Activated CD4-positive, alpha-beta T cell treated with anti-CD3 and anti-CD28 coated beads, Interleukin-2, amount 10 ng/mL, durations not matched to agents 24 days and 14 days (primary cell): ENCODE results near the gene CMTM1. TPM values are rescaled to one million over a fixed set of nuclear protein-coding genes. Genes with fewer than 3 reads are reported as not detected.

ENCODE experiments used
- DNase-seq: peaks from one replicate; pipeline ENCODE4 v3.0.0; 2022
- H3K27ac Mint-ChIP-seq: one replicate; pipeline ENCODE4 v1.8.0; 2022; ENCODE audit warnings: mild to moderate bottlenecking, mixed read lengths
- H3K27me3 Mint-ChIP-seq: one replicate; pipeline ENCODE4 v1.8.0; 2022; ENCODE audit warnings: mixed read lengths
- H3K36me3 Mint-ChIP-seq: one replicate; pipeline ENCODE4 v1.8.0; 2022; ENCODE audit warnings: low read depth, mild to moderate bottlenecking, mixed read lengths
- H3K4me1 Mint-ChIP-seq: one replicate; pipeline ENCODE4 v1.8.0; 2021; ENCODE audit warnings: mixed read lengths
- H3K4me3 Mint-ChIP-seq: one replicate; pipeline ENCODE4 v1.8.0; 2022; ENCODE audit warnings: mild to moderate bottlenecking, moderate library complexity, mixed read lengths
- H3K9me3 Mint-ChIP-seq: one replicate; pipeline ENCODE4 v1.8.0; 2021; ENCODE audit warnings: mixed read lengths
- intact Hi-C: fragments of 100-400 bp; cut with micrococcal nuclease; formaldehyde crosslinking; loops from one replicate; pipeline ENCODE4 v1.15.1; 2023
- total RNA-seq: library from RNA; stranded (reverse); gene quantifications from 2 replicates; pipeline ENCODE4 v1.2.3, GENCODE V29; 2022

Gene CMTM1
- total RNA-seq, 1 donor from 2014 or later, result 13.6 TPM

DNA sequence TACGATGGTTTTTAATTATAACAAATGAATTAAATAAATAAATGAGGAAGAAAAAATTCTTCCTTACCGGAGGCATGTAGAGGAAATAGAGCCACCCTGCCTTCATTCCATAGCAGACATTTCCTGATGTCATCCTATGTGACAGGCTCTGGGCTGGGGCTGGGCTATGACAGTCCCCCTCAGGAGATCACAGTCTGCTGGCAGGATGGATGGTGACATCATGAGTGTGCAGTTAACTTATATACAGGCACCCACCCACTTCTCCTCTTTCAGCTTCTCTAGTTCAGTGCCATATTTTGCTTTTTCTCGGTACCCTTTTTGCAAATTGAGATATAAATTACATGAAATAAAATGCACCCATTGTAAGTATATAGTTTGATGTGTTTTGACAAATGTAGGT lies 31.9 kb downstream of the CMTM1 start:
- peaks cover 5% of the 10 kb centered on the region for H3K36me3 Mint-ChIP-seq
- intact Hi-C loops, result no loop called here
- no peaks in the 10 kb centered on the region for H3K9me3 Mint-ChIP-seq
- no peak overlapping the region for H3K4me3 Mint-ChIP-seq
- peaks cover 38% of the 10 kb centered on the region for H3K4me1 Mint-ChIP-seq
- peak; percentile 71 for DNase-seq
- peaks cover 2% of the 10 kb centered on the region for H3K27me3 Mint-ChIP-seq
- peak overlapping the region; percentile 70 for H3K27ac Mint-ChIP-seq

DNA sequence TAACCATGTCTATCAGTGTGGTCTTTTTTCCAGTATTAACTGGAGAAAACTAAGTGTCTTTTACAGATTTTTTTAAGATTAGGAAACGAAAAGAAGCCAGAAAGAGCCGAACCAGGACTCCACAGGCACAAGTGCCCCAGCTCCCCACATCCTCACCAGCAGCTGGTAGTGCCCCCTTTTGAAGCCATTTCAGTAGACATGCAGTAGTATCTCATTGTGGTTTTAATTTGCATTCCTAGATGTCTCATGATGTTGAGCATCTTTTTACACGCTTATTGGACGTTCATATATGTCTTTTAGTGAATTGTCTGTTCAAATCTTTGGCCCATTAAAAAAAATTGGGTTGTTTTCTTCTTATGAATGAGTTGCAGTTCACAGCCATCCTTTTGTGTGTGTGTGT lies 33.5 kb downstream of the CMTM1 start:
- peaks cover 2% of the 10 kb centered on the region for H3K27me3 Mint-ChIP-seq
- H3K27ac Mint-ChIP-seq, result peak overlapping the region; percentile 17
- H3K9me3 Mint-ChIP-seq, result no peaks in the 10 kb centered on the region
- H3K4me3 Mint-ChIP-seq, result no peak overlapping the region
- H3K36me3 Mint-ChIP-seq, result peaks cover 11% of the 10 kb centered on the region
- DNase-seq, result no peak
- peaks cover 46% of the 10 kb centered on the region for H3K4me1 Mint-ChIP-seq
- intact Hi-C loops, result no loop called here

GRCh38 chr16:66600477-66600876 lies 34.2 kb downstream of the CMTM1 start:
- Mint-ChIP-seq H3K36me3 (peaks cover 11% of the 10 kb centered on the region), H3K4me3 (no peak overlapping the region), H3K4me1 (peaks cover 42% of the 10 kb centered on the region), H3K27me3 (peaks cover 2% of the 10 kb centered on the region), H3K9me3 (no peaks in the 10 kb centered on the region), H3K27ac (no peak overlapping the region)
- intact Hi-C loops, result no loop called here
- DNase-seq, result no peak

DNA sequence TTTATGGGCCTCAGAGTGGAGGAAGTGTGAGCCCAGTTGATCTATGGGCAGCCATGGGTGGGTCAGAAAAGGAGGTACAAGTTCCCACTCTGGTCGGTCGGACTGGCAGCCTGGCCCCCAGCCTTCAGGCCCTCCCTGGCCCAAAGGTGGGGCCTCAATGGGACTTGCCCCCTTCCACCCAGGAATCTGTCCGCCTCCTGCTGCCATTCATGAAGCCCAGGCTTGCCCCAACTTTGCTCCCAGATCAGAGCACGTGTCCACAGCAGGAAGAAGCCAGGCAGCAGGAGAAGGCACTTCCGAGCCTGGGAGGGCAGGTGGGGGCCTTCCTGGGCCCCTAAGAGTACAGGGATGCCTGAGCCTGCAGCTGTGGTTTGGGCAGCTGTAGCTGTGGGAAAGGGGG lies 35.2 kb downstream of the CMTM1 start:
- peaks cover 48% of the 10 kb centered on the region for H3K4me1 Mint-ChIP-seq
- peaks cover 2% of the 10 kb centered on the region for H3K27me3 Mint-ChIP-seq
- DNase-seq, result no peak
- H3K36me3 Mint-ChIP-seq, result peaks cover 16% of the 10 kb centered on the region
- intact Hi-C loops, result no loop called here
- H3K27ac Mint-ChIP-seq, result no peak overlapping the region
- H3K4me3 Mint-ChIP-seq, result no peak overlapping the region
- no peaks in the 10 kb centered on the region for H3K9me3 Mint-ChIP-seq

DNA sequence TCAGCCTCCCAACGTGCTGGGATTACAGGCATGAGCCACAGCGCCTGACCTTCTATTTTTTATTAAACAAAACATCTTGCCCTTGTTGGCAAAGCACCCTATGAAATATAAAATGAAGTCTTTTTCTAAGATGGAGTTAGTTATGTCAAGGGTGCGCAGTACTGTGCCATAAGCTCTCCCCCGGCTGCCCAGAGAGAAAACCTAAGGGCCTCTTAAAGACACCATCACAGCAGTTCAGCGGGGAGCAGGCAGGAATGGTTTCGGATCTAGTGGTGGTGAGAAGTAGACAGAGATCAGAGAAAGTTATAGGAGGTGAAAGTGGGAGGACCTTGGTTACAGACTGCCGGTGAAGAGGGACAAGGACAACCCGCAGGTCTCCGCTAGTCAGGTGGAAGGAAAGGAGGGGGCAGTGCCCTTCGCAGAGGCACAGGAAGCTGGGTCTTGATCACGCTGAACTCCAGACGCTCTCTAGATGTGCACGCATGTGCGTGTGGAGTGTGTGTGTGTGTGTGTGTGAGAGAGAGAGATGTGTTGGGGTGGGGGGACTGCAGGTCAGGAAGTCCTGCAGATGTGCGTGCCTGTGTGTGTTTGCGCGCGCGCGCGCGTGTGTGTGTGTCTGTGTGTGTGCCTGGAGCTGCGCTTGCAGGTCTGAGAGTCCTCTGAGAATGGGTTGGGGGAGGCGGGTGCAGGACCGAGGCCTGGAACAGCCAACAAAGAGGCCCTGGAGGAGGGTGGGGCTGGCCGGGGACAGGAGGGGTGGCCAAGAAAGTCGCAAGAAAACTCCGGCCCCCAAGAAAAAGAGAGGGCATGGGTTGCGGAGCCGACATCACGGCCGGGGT lies 37.5 kb downstream of the CMTM1 start:
- H3K9me3 Mint-ChIP-seq, result no peaks in the 10 kb centered on the region
- peaks cover 2% of the 10 kb centered on the region for H3K27me3 Mint-ChIP-seq
- H3K36me3 Mint-ChIP-seq, result peaks cover 25% of the 10 kb centered on the region
- H3K4me3 Mint-ChIP-seq, result peak overlapping the region; percentile 87
- DNase-seq, result peak; percentile 94
- peaks cover 49% of the 10 kb centered on the region for H3K4me1 Mint-ChIP-seq
- peak overlapping the region; percentile 93 for H3K27ac Mint-ChIP-seq
- intact Hi-C loops, result loop anchor here (1.0 kb wide), 4 partner anchors 13 to 197 kb away; partner anchors contain the start of gene CKLF

DNA sequence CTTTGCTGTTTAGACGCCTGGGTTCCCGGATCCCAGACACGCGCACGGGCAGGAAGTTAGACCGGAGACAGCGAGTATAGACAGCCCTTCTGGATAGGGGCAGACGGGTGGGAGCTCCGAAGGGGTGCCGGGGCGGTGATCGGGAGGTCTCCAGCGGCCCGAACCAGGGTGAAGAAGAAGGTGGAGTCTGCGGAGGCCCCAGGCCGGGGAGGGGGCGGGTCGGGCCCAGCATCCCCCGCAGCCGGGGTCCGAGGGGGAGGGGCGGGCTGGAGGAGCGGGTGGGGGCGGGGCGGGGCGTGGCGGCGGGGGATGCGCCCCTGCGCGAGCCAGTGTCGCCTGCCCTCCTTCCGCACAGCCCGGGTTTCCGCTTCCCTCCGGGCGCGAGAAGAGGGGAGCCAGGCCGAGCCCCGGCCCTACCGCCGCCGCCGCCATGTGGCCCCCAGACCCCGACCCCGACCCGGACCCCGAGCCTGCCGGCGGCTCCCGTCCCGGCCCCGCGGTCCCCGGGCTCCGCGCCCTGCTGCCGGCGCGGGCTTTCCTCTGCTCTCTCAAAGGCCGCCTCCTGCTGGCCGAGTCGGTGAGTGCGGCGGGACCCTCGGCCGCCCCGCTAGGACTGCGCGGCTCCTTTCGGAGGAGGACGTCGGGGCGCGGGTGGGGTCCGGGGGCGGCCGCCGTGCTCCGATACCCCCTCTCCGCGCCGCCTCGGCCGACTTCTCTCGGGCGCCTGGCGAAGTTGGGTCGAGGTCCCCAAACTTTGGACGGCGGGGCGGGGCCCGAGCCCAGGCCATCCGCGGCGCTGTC lies 38.3 kb downstream of the CMTM1 start, which contains the start of gene CMTM3:
TSS of gene CMTM3 (plus strand) at position 329 of the 801 bp plus-strand sequence. CDS start at position 431, 102 bp downstream.
- H3K27me3 Mint-ChIP-seq, result peaks cover 2% of the 10 kb centered on the region

GRCh38 chr16:66605177-66605978 lies 39.1 kb downstream of the CMTM1 start:
- peak overlapping the region; percentile 88 for H3K27ac Mint-ChIP-seq
- no peaks in the 10 kb centered on the region for H3K9me3 Mint-ChIP-seq
- DNase-seq, result peak; percentile 83
- H3K4me1 Mint-ChIP-seq, result peaks cover 41% of the 10 kb centered on the region
- peaks cover 32% of the 10 kb centered on the region for H3K36me3 Mint-ChIP-seq
- intact Hi-C loops, result loop anchor here (1.0 to 5.0 kb wide), 4 partner anchors 8 to 267 kb away; partner anchors contain the start of gene DYNC1LI2
- H3K27me3 Mint-ChIP-seq, result peaks cover 2% of the 10 kb centered on the region
- H3K4me3 Mint-ChIP-seq, result peak overlapping the region; percentile 85

More for the DNA sequence above, 38.3 kb downstream of the CMTM1 start, which contains the start of gene CMTM3:
- Mint-ChIP-seq H3K27ac (peak within 1 kb of the TSS; percentile 93), H3K9me3 (no peaks in the 10 kb centered on the region), H3K36me3 (peaks cover 25% of the 10 kb centered on the region), H3K4me1 (peaks cover 45% of the 10 kb centered on the region), H3K4me3 (peak within 1 kb of the TSS; percentile 87)
- intact Hi-C loops, result loop anchor here (1.0 to 5.0 kb wide), 8 partner anchors 7 to 268 kb away; partner anchors contain the start of genes CKLF and DYNC1LI2
- peak; percentile 93 for DNase-seq

GRCh38 chr16:66605979-66606751 lies 39.9 kb downstream of the CMTM1 start:
- Mint-ChIP-seq H3K4me3 (peak overlapping the region; percentile 85), H3K27ac (peak overlapping the region; percentile 88), H3K4me1 (peaks cover 38% of the 10 kb centered on the region), H3K36me3 (peaks cover 34% of the 10 kb centered on the region), H3K9me3 (no peaks in the 10 kb centered on the region), H3K27me3 (peaks cover 2% of the 10 kb centered on the region)
- peak; percentile 72 for DNase-seq
- intact Hi-C loops, result loop anchor here (1.0 to 5.0 kb wide), 4 partner anchors 9 to 266 kb away; partner anchors contain the start of gene DYNC1LI2

GRCh38 chr16:66608241-66609138 lies 42.3 kb downstream of the CMTM1 start:
- Mint-ChIP-seq H3K27ac (peak overlapping the region; percentile 76), H3K36me3 (peaks cover 50% of the 10 kb centered on the region), H3K27me3 (no peaks in the 10 kb centered on the region), H3K4me3 (peak overlapping the region; percentile 68), H3K4me1 (peaks cover 33% of the 10 kb centered on the region), H3K9me3 (no peaks in the 10 kb centered on the region)
- intact Hi-C loops, result loop anchor here (1.0 to 5.0 kb wide), 4 partner anchors 131 to 264 kb away; partner anchors contain the start of gene DYNC1LI2
- peak; percentile 94 for DNase-seq

DNA sequence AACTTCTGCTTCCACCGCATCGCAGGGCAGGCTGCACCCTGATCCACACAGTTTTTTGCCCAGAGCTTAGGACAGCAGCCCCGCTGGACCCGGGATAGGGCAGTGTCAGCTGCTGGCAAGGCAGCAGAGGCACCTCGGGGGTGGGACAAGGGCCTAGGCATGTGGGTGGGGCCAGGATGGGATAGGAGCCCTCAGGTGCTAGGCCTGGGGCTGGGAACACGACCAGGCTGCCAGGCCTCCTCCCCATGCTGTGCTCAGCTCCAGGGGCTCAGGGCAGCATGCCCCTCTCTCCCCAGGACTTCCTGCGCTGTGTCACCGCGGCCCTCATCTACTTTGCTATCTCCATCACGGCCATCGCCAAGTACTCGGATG lies 42.9 kb downstream of the CMTM1 start:
- H3K4me3 Mint-ChIP-seq, result no peak overlapping the region
- H3K27me3 Mint-ChIP-seq, result no peaks in the 10 kb centered on the region
- no peaks in the 10 kb centered on the region for H3K9me3 Mint-ChIP-seq
- DNase-seq, result no peak
- intact Hi-C loops, result loop anchor here (5.0 kb wide), 3 partner anchors 132 to 263 kb away; partner anchors contain the start of gene DYNC1LI2
- no peak overlapping the region for H3K27ac Mint-ChIP-seq
- peaks cover 47% of the 10 kb centered on the region for H3K36me3 Mint-ChIP-seq
- H3K4me1 Mint-ChIP-seq, result peaks cover 28% of the 10 kb centered on the region

- no peak for DNase-seq
- Mint-ChIP-seq H3K9me3 (no peaks in the 10 kb centered on the region), H3K4me1 (peaks cover 25% of the 10 kb centered on the region), H3K36me3 (peaks cover 50% of the 10 kb centered on the region), H3K27me3 (no peaks in the 10 kb centered on the region), H3K27ac (peak overlapping the region; percentile 45), H3K4me3 (no peak overlapping the region)
- intact Hi-C loops, result no loop called here
Observed at GRCh38 chr16:66610111-66610820, 44.0 kb downstream of the CMTM1 start.
